ENCODE results near the gene DGCR8.

The DGCR8 gene

GRCh38 chr22:20056161-20056560 is 23.9 kb upstream of the DGCR8 start:
- no peak for TF ChIP-seq CTCF (IDR thresholded peaks at IDR 0.05; ENCODE audit: insufficient read depth, low read length, missing control alignments)
- no peak for DNase-seq (ENCODE audit: low read depth, low spot score)
- H3K4me3 ChIP-seq (ENCODE audit: low read depth, low read length), result no peak overlapping the region
- CTCF ChIA-PET, result no interaction called here
- POLR2A ChIA-PET, result no interaction called here

- H3K4me3 ChIP-seq (ENCODE audit: low read depth, low read length), result no peak overlapping the region
- CTCF ChIA-PET, result no interaction called here
- TF ChIP-seq CTCF (IDR thresholded peaks at IDR 0.05; ENCODE audit: insufficient read depth, low read length, missing control alignments), result no peak
- POLR2A ChIA-PET, result no interaction called here
- DNase-seq (ENCODE audit: low read depth, low spot score), result no peak
Observed at GRCh38 chr22:20056696-20057386, 23.2 kb upstream of the DGCR8 start.

- POLR2A ChIA-PET, result no interaction called here
- CTCF ChIA-PET, result no interaction called here
- no peak for DNase-seq (ENCODE audit: low read depth, low spot score)
- no peak overlapping the region for H3K4me3 ChIP-seq (ENCODE audit: low read depth, low read length)
- TF ChIP-seq CTCF (IDR thresholded peaks at IDR 0.05; ENCODE audit: insufficient read depth, low read length, missing control alignments), result no peak
Observed at GRCh38 chr22:20057596-20058268, 22.3 kb upstream of the DGCR8 start.

- DNase-seq (ENCODE audit: low read depth, low spot score), result no peak
- H3K4me3 ChIP-seq (ENCODE audit: low read depth, low read length), result no peak overlapping the region
- CTCF ChIA-PET, result interaction anchor here (1.3 to 2.1 kb wide), 2 partner anchors 12 to 27 kb away, joined by 3 to 5 read pairs; no protein-coding TSS in a partner anchor
- POLR2A ChIA-PET, result no interaction called here
- no peak for TF ChIP-seq CTCF (IDR thresholded peaks at IDR 0.05; ENCODE audit: insufficient read depth, low read length, missing control alignments)
Observed at GRCh38 chr22:20058989-20059770, 20.9 kb upstream of the DGCR8 start.

- no peak overlapping the region for H3K4me3 ChIP-seq (ENCODE audit: low read depth, low read length)
- ChIA-PET CTCF (interaction anchor here (1.3 kb wide), 1 partner anchor 11 kb away, joined by 3 read pairs; no protein-coding TSS in a partner anchor), POLR2A (no interaction called here)
- TF ChIP-seq CTCF (IDR thresholded peaks at IDR 0.05; ENCODE audit: insufficient read depth, low read length, missing control alignments), result no peak
- no peak for DNase-seq (ENCODE audit: low read depth, low spot score)
Observed at GRCh38 chr22:20060700-20061480, 19.2 kb upstream of the DGCR8 start.
